ENCODE measurements around the gene CNGA4.

The CNGA4 gene, protein sequence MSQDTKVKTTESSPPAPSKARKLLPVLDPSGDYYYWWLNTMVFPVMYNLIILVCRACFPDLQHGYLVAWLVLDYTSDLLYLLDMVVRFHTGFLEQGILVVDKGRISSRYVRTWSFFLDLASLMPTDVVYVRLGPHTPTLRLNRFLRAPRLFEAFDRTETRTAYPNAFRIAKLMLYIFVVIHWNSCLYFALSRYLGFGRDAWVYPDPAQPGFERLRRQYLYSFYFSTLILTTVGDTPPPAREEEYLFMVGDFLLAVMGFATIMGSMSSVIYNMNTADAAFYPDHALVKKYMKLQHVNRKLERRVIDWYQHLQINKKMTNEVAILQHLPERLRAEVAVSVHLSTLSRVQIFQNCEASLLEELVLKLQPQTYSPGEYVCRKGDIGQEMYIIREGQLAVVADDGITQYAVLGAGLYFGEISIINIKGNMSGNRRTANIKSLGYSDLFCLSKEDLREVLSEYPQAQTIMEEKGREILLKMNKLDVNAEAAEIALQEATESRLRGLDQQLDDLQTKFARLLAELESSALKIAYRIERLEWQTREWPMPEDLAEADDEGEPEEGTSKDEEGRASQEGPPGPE

DNA sequence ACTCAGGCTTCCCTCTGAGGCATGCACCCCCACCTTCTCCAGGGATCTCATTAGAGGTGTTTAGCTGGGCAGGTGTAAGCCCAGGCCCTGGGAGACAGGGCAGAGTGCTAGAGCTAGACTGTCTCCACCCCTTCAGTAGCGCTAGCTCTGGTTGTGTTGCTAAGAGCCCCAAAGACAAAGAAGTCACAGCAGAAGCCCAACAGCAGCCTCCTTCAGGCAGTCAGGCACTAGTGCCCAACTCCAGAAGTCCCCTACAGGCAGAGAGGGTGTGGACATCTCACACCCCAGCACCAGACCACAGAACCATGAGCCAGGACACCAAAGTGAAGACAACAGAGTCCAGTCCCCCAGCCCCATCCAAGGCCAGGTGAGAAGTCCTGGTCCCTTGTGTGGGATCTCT, at the start of gene CNGA4:
Gene CNGA4, plus strand, starts transcription at position 188 of the 400 bp plus-strand sequence. Its CDS starts 118 bp downstream, at position 306.
- DNase-seq: no peak

DNA sequence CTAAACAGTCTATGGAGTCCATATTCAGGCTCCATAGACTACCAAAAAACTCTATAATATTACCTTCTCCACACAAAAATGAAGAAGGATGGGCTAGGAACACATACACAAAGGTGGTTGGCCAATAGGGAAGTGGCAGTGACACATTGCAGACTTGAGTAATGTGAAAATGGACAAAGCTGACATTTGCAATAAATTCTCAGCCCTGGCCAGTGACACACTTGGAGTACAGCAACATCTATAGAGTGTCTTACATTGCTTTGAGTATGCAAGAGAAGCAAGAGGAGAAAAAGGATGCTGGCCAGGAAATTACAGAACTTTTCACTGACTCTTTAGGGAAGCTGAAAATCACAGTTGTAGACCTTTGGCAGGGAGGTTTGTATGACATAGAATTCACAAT, 47.1 kb upstream of the CNGA4 start:
- DNase-seq: no peak

DNA sequence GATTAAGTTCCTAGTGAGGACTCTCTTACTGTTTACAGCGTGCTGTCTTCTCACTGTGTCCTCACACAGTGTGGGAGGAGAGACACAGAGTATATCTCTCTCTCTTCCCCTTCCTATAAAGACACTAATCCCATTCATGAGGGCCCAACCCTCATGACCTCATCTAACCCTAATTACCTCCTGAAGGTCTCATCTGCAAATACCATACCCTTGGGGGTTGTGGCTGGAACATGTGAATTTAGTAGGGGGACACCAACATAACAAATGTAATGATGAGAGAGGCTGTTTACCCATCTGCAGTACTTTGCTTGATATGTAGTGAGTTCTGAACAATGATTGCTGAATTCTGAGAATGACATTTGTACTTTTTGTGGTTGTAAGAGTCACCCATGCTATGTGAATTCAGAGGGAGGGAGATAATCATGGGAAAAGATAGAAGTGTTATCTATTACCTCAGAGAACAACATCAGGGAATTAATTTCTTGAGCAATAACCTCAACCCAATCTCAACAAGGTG, 44.8 kb upstream of the CNGA4 start:
- DNase-seq: no peak

DNA sequence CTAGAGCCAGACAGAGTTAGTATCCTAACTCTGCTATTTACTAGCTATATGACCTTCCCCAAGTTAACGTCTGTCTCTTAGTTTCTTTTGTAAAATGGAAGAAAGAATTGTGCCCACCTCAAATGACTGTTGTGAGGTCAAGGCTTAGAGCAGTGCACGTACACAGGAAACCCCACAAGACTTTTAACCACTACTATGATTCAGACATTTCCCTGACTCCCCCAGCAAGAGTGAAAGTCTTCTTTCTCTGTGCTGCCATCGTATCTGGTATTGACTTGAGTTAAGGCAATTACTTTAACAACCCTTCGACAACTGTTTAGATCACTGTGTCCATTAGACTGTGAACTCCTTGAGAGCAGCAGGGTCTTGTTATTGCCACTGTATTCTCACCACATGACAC, 42.5 kb upstream of the CNGA4 start:
- DNase-seq: peak in 1 of 2 experiments; percentile 0

DNA sequence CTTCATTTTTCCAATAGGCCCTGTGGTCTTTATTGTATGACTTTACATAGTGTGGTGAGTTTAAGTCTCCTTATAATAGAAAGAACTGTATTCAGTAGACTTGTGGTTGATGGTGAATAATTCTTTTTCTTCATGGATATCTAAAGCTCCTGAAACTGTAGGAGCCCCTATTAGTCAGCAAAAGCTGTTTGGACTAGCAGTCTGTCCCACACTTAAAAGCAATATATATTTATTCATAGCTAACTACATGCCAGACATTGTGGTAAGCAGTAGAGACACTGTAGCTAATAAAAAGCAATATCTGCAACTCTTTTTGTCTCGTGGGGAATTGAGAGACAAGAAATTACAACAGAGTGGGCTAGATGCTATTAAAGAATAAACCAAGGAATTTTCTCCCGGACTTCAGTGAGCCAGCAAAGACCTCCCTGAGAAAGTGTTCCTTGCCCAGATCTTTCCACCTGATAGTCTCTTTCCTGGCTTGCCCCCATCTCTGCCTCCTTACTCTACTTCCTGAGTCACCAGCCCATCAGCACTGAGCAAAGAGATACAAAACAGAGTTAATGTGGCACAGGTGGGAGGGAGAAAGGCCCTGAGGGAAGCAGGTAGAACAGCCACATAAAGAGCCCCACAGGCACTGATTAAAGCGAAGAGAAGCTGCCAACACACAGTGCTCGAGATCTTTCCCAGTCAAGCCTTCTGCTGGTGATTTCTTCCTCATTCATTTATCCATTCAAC, 41.3 kb upstream of the CNGA4 start:
- DNase-seq: no peak

DNA sequence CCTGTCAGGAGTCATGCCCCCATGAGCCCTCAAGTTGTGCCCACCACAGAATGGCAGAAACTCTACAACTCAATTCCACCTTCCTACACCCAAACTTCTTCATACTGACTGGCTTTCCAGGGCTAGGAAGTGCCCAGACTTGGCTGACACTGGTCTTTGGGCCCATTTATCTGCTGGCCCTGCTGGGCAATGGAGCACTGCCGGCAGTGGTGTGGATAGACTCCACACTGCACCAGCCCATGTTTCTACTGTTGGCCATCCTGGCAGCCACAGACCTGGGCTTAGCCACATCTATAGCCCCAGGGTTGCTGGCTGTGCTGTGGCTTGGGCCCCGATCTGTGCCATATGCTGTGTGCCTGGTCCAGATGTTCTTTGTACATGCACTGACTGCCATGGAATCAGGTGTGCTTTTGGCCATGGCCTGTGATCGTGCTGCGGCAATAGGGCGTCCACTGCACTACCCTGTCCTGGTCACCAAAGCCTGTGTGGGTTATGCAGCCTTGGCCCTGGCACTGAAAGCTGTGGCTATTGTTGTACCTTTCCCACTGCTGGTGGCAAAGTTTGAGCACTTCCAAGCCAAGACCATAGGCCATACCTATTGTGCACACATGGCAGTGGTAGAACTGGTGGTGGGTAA, 39.6 kb upstream of the CNGA4 start, which contains the start of gene OR52W1:
Gene OR52W1, plus strand, starts transcription at position 51 of the 637 bp plus-strand sequence. Its CDS starts 0 bp downstream, at position 51.
- no peak for DNase-seq

DNA sequence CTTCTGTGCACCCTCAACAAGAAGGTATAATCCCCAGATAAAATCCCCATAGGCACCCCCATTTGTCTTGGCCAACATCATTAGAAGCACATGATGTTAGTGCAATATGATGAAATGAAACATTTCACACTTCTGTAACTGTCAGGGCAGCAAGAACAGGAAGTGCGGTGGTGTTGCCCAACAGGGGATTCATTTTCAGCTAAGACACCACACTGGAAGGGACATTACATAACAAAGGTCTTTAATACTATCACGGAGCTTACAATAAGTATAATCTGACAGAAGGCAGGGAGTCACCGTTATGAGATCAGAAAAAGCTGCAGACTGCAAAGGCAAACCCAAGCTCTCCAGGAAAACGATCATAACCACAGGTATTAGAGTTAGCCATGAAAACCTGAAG, 37.9 kb upstream of the CNGA4 start:
- no peak for DNase-seq

DNA sequence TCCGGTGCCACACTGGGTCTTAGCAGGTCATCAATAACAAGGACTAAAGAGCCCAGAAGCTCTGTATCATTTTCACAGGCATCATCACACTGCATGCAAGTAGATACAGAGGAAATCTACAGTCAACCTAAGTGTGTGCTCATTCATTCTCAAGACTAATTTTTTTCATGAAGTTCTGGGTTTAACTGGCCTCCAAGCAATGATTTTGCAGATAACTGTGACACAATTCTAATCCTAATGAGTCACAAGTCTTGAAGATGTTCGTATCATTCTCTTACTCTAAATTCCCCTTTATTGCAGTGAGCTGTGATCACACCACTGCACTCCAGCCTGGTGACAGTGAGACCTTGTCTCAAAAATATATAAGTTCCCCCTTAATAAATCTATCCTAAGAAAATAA, 37.4 kb upstream of the CNGA4 start:
- DNase-seq: no peak

DNA sequence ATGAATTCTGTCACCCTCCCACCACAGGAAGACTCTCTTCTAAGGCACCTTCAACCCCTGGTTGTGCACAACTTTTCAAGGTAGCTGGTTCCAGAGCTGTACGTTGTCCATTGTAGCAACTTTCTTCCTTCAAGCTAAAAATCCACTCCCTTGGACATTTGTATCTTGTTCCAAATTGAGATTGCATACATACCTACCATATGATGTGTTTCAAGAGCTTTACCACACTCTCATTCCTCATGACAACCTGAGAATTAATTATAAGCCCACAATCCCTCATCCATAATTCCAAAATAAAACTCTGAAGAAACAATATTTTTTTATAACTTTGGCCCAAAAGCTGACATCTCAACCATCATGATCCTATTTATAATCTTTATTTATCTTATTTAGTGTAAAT, 36.8 kb upstream of the CNGA4 start:
- DNase-seq: no peak

DNA sequence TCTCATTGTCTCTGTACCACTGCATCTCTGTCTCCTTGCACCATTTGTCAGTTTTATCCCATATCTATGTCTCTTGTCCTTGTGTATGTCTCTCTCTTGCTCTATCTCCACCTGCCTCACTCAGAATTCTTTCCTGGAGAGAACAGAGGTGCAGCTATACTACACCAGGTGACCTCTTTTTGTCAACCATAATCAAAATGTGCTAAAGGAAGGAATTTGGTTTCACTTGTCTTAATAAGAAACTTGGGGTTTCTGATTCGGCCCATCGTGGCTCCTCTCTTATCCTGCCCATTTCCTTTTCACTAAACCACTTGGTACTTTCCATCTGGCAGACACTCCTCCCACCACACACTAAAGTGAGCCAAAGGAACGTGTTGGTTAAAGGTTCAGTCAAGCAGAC, 35.6 kb upstream of the CNGA4 start:
- no peak for DNase-seq

DNA sequence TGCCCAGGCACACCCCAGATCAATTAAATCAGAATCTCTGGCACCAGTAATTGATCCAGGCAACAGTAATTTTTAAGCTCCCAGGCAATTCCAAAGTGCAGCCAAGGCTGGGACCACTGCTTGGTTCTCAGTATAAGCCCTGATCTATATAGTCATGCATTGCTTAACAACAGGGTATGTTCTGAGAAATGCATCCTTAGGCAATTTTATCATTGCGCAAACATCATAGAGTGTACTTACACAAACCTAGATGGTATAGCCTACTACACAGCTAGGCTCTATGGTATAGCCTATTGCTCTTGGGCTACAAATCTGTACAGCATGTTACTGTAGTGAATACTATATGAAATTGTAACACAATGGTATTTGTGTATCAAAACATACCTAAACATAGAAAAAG, 34.2 kb upstream of the CNGA4 start:
- no peak for DNase-seq

DNA sequence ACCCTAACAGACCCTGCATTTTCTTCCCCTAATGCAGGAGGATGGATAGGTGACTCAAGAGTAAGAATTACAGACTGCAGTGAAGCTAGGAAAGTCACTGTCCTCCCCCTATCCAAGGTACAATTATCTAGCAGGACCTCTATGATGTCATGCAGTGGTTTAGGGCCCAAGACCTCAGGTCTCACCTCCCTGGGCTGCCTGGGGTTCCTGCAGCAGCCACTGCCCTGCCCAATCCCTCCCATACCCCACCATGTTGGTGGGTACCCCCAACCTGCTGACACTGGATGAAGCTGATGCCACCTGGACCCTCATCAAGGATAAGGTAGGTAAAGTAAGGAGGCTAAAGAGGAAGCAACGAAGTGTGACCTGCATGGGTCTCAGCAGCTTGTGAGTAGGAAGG, 33.5 kb upstream of the CNGA4 start, which contains the start of gene C11orf42:
Gene C11orf42, plus strand, starts transcription at position 192 of the 400 bp plus-strand sequence. Its CDS starts 59 bp downstream, at position 251.
- no peak for DNase-seq

DNA sequence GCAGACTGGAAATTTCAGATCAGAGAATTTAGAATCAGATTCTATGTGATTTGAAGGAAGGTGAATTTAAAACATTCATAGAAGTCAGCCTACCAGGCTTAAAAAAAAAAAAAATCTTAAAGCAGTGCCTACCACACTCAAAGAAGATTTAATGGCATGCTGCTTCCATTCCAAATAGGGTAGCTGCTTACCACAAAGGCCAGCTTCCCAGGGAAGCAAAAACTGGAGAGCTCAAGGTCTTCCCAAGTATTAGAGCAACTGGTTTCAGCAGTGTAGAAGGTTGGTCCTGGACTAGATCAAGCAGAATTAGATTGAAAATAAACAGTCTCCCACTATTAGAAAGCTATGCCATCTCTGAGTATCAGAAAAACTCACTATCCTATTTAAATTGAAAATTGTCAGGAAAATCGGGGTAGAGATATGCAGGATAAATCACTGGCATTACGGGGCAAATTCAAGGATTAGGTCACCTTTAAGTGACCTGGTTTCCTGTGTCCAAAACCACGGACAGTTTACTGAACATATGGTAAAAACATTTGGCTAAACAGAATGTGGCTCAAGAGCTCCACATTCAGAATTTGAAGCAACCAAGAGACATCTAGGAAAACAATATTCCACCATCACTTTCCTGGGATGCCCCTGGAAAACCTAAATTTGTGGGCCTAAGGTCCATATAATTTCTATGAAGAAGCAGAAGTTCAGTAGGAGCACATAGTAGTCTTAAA, 32.3 kb upstream of the CNGA4 start:
- no peak for DNase-seq

DNA sequence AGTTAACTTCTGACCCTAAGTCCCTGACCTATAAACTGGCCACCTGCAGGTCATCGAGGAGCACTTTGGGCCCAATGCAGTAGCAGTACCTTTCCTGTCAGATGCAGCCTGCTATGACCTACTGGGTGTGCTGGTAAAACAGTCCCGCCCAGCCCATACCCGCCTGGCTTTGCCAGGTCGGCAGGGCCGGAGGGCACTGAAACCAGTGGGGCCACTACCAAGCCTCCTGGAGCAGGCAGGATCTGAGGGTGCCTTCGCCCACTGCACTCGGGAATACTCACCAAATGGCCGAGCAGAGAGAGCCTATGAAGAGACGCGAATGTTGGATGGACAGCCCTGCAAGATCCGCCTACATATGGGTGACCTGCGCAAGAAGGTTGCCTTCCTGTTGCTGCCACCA, 29.1 kb upstream of the CNGA4 start:
- no peak for DNase-seq

DNA sequence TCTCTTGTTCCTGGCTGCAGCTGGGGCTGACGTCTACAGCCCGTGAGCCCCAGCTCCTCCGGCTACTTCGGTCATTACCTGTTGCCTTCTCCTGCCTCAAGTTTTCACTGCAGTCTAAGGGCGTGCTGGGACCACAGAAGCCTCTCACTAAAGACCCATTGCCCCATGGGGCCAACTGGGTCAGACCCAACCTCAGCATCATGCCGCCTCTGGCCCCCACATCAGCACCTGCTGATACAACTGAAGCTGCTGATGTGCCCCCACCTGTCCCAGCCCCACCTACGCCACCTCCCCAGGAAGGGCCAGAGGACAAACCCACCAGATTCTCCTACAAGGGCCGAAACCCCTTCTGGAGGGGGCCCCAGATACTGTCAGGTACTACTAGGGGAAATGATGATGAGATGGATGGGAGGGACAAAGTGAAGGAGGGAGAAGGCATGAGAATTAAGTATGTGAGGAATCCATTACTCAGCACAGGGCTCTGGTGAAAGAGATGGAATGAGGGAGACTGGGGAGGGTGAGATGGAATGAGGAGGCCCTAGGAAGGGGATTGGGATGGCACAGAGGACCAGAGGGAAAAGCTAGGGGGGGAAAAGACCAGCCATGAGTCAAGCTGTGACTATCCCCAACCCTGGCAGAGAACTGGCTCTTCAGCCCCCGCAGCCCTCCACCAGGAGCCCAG, 28.5 kb upstream of the CNGA4 start:
- no peak for DNase-seq

DNA sequence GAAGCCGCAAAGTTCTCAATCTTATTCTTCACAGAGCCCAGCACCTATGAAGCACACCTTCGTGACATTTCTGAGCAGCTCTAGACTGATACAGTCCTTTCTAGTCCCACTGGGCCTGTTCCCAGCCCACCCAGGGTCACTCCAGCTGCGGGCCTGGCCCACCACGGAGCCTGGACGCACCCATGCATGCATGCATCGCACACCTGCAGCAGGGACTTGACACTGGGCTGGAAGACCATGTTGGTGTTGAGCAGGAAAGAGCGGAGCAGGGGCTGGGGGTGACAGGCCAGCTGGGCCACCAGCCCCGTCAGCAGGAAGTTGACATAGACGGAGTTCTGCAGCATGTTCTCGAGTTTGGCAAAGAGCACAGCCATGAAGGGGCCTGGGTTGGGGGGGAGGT, 24.4 kb upstream of the CNGA4 start:
- no peak for DNase-seq

DNA sequence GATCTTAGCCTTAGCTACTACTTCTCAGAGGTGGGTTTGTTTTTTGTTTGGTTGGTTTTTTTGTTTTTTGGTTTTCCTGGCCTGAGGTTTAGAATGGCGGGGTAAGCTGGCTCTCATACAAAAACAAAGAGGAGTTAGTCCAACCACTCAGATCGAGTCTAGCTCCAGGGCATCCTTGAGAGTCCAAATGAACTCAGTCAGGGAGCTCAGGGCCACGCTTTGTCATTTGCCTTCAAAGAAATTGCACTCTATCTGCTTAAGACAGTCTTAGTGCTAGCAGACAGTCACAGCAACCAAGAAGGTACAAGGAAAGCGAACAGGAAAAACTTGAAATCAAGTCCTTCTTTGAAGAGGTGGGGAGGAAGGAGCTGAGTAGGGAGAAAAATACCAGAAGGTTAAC, 22.4 kb upstream of the CNGA4 start:
- DNase-seq: no peak

DNA sequence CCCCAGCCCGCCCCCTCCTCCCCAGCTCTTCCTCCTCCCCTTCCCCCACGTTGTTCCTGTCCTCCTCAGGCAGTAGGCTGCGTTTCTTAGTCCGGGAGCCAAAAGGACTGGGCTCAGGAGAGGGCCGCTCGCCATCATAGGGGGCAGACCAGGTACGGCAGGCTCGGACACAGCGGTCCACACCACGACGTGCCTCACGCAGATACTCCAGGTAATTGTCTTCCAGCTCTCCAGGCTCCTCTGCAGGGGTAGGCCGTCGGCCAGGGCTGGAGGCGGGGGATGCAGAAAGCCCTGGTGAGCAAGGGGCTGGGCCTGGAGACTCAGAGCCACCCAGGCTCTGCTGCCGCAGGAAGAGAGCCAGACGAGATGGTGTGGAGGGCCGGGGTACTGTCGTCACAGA, 21.2 kb upstream of the CNGA4 start:
- DNase-seq: no peak

DNA sequence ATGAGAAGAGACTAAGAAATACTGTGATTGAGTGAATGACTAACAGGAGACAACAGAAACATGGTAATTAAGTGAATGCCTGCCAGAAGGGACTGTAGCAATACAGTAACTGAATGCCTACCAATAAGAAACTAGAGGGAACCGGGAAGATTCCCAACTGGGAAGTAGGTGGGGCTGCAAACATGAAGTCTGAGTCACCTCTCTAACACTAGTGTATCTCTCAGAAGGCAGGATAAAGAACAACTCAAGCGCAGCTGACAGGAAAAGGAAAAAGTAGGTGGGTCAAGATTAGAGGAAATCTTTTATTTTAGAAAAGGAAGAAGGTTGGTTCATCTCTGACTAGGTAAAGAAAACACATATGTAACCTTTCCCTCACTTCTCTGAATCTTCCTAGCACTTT, 19.5 kb upstream of the CNGA4 start:
- no peak for DNase-seq

DNA sequence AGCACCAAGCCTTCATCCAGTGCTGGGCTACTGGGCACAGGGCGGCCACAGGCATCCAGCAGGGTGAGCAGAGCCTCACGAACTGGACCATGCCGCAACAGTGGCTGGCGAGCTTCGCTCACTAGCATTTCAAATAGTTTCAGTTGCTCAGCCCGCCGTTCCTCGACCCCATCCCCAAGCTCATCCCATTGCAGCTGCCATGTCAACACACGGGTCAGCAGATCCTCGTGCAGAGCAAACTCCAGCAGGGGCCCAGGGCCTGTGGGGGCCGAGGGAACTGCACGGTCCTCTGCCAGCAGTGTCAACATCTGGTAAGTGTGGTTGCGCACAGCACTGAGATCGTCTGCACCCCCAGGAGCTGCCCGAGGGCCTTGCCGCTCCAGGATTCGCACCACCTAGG, 15.0 kb upstream of the CNGA4 start:
- DNase-seq: no peak

DNA sequence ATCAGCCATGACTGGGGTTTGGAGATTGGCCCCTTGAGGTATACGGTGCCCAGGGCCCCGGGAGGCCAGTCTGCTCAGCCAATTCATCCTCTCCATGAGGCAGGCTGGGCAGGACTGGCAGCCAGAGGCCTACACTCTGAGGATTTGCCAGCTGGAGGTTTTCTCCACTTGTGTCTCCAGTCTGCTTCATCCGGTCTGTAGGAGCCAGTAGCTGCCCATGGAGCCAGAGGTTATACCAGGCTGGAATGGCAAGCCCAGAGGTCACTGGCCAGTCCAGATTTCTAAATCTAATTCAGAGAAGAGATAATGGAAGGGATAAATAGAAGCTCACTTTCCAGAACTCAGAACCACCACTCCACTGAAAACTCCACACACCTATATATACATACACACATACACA, 14.5 kb upstream of the CNGA4 start:
- DNase-seq: no peak

DNA sequence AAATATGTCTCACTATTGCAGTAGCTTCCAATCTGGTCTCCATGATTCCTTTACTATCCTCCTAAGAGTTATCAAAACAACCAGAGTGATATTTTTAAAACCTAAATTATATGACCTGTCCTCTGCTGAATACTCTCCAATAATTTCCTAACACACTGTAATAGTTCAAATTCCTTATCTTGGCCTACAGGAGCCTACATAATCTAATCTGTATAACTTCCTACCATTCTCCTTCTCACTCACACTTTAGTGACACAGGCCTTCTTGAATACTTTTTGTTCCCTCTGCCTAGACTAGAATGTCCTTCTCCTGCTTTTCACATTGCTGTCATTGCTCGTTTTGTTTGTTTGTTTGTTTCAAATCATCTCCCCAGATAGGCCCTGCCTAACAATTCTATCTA, 13.9 kb upstream of the CNGA4 start:
- DNase-seq: no peak

Measured in SHP77 (cell line).